Measurements from ENCODE around the gene COX19. TPM values are rescaled to one million over a fixed set of nuclear protein-coding genes. Genes with fewer than 3 reads are reported as not detected.

Gene COX19
- total RNA-seq, 4 donors from 2014 or later: 8.6 to 30.2 (median 16.9) TPM

DNA sequence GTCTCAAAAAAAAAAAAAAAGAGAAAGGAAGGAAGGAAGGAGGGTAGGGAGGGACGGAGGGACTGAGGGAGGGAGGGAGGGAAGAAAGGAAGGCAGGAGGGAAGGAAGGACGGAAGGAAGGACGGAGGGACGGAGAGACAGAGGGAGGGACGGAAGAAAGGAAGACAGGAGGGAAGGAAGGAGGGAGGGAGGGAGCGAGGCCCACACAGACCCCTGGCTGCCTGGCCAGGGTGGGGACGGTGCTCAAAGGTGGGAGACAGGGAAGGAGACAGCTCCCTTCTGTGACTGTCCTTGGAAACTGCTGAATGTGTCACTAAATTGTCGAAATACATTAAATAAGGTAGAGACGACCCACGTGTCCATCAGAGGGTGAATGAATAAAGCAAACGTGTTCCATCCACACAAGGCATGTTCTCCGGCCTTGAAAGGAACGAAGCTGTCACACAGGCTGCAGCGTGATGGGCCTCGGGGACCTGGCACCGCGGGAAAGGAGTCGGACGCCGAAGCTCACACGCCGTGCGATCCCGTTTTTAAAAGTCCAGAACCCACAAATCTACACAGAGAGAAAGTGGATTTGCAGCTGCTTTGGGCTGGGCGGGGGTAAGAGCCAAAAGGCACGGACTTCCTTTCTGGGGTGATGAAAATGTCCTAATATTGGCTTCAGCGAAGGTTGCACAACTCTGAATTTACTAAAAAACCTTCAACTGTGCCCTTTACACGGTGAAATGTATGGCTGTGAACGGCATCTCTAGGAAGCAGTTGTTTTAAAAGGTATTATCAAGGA lies 44.2 kb downstream of the COX19 start:
- Histone ChIP-seq H3K27ac (no peak overlapping the region), H3K4me1 (peaks cover 10 to 26% (median 17%) of the 10 kb centered on the region in 4 donors), H3K4me3 (no peak overlapping the region), H3K9me3 (no peaks in the 10 kb centered on the region), H3K36me3 (no peaks in the 10 kb centered on the region), H3K27me3 (no peaks in the 10 kb centered on the region)
- peak; percentile 5 for DNase-seq
- in situ Hi-C loops (cut with MboI; ENCODE audit: low pct_ligation_motif_present in 1 of 4, low pct_unique_long_range_greater_than_20kb in 1 of 4, low sequenced_read_pairs in 3 of 4) (no loop called here), intact Hi-C loops (cut with DNase I; ENCODE audit: low total_unique reads) (no loop called here)
- no peak for TF ChIP-seq POLR2A (IDR thresholded peaks at IDR 0.05)
- no peak for TF ChIP-seq CTCF (IDR thresholded peaks at IDR 0.05)
- TF ChIP-seq POLR2AphosphoS5 (IDR thresholded peaks at IDR 0.05): no peak
- no peak for TF ChIP-seq EP300 (IDR thresholded peaks at IDR 0.05; ENCODE audit: low read depth)
- WGBS, 2 donors (ENCODE audit: low coverage in 1 of 2): 79% methylated on average over 11 to 29 of the region's 29 CpGs

DNA sequence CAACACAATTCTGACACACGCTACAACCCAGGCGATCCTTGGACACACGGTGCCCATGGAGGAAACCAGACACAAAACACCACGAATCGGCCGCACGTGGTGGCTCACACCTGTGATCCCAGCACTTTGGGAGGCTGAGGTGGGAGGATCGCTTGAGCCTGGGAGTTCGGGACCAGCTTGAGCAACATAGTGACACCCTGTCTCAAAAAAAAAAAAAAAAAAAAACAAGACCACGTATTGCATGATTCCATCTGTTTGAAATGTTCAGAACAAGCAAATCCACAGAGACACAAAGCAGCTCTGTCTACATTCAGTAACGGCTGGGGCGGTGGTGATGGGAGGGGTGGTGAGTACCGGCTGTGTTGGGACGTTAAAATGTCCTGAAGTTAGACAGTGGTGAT lies 46.0 kb downstream of the COX19 start:
- whole genome bisulfite sequencing, 2 donors (ENCODE audit: low coverage in 1 of 2): 80 to 87% methylated on average over 8 to 14 of the region's 14 CpGs
- no peaks in the 10 kb centered on the region for H3K27me3 ChIP-seq
- TF ChIP-seq EP300 (IDR thresholded peaks at IDR 0.05; ENCODE audit: low read depth): no peak
- no peak for TF ChIP-seq POLR2AphosphoS5 (IDR thresholded peaks at IDR 0.05)
- no peak for TF ChIP-seq POLR2A (IDR thresholded peaks at IDR 0.05)
- TF ChIP-seq CTCF (IDR thresholded peaks at IDR 0.05): no peak
- no peak overlapping the region for H3K4me3 ChIP-seq
- intact Hi-C loops (cut with DNase I; ENCODE audit: low total_unique reads): loop anchor here (5.0 kb wide), 1 partner anchor 508 kb away; no protein-coding TSS in a partner anchor
- no peaks in the 10 kb centered on the region for H3K36me3 ChIP-seq
- no peaks in the 10 kb centered on the region for H3K9me3 ChIP-seq
- peak overlapping the region; percentile 51 to 90 (median 90) for H3K27ac ChIP-seq
- in situ Hi-C loops (cut with MboI; ENCODE audit: low pct_ligation_motif_present in 1 of 4, low pct_unique_long_range_greater_than_20kb in 1 of 4, low sequenced_read_pairs in 3 of 4): no loop called here
- DNase-seq: peak; percentile 4
- peaks cover 28 to 44% (median 36%) of the 10 kb centered on the region in 4 donors for H3K4me1 ChIP-seq

DNA sequence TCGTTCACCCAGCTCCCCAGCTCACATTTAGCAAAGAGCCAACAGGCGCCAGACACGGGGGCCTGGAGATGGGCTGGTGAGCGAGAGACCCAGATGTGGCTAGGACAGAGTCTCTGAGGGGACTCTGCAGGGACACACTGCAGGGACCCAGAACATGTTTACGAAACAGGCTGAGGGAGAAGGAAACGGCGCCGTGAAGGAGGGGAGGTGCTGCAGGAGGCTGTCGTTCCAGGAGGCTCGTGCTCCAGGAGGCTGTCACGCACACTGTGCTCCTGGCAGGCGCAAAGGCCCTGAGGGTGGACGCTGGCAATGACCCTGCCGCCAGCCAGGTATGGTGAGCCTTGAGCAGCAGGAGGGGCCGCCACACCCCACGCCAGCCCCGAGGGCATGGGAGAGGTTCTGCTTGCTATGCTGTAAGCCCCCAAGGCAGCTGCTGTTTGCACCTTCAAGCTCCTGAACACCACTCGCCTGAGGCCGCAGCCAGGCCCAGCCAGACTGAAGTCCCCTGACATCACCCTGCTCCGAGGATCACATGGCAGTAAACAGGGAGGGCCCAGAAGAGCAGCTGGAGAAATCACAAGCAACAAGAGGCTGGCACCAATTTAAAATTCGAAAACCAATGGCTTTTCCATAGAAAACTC lies 48.2 kb downstream of the COX19 start:
- no peaks in the 10 kb centered on the region for H3K36me3 ChIP-seq
- H3K27ac ChIP-seq: peak overlapping the region; percentile 89 to 93 (median 90)
- H3K9me3 ChIP-seq: no peaks in the 10 kb centered on the region
- in situ Hi-C loops (cut with MboI; ENCODE audit: low pct_ligation_motif_present in 1 of 4, low pct_unique_long_range_greater_than_20kb in 1 of 4, low sequenced_read_pairs in 3 of 4): no loop called here
- H3K4me3 ChIP-seq: no peak overlapping the region
- H3K4me1 ChIP-seq: peaks cover 32 to 65% (median 52%) of the 10 kb centered on the region in 4 donors
- intact Hi-C loops (cut with DNase I; ENCODE audit: low total_unique reads): loop anchor here (5.0 kb wide), 1 partner anchor 510 kb away; no protein-coding TSS in a partner anchor
- no peaks in the 10 kb centered on the region for H3K27me3 ChIP-seq
- 66 to 86% methylated on average over 1 to 20 of the region's 21 CpGs for WGBS, 2 donors (ENCODE audit: low coverage in 1 of 2)
- DNase-seq: peak; percentile 49
- TF ChIP-seq EP300 (IDR thresholded peaks at IDR 0.05; ENCODE audit: low read depth): no peak
- no peak for TF ChIP-seq CTCF (IDR thresholded peaks at IDR 0.05)
- TF ChIP-seq POLR2A (IDR thresholded peaks at IDR 0.05): no peak
- TF ChIP-seq POLR2AphosphoS5 (IDR thresholded peaks at IDR 0.05): no peak
